Measurements from ENCODE around the gene SVEP1.
"Not testable (repeated sequence)": the region's sequence is repeated elsewhere in the genome, so short reads cannot be mapped to it uniquely, and the experiment has no call there.

Gene SVEP1

GRCh38 chr9:110579034-110579861 is at the start of gene SVEP1:
Gene SVEP1 (minus strand): TSS chr9:110579741. CDS start chr9:110579543, 198 bp downstream.
- no peak for DNase-seq (ENCODE audit: low spot score)

GRCh38 chr9:110626101-110626829 is 46.7 kb upstream of the SVEP1 start:
- DNase-seq (ENCODE audit: low spot score) = peak; percentile 12

GRCh38 chr9:110623462-110624025 is 44.0 kb upstream of the SVEP1 start:
- peak; percentile 70 for DNase-seq (ENCODE audit: low spot score)

GRCh38 chr9:110622368-110622767 is 42.8 kb upstream of the SVEP1 start:
- DNase-seq (ENCODE audit: low spot score) = no peak

GRCh38 chr9:110620726-110621125 is 41.2 kb upstream of the SVEP1 start:
- DNase-seq (ENCODE audit: low spot score) = no peak

- no peak for DNase-seq (ENCODE audit: low spot score)
Observed at GRCh38 chr9:110619831-110620230, 40.3 kb upstream of the SVEP1 start.

GRCh38 chr9:110615498-110615897 is 36.0 kb upstream of the SVEP1 start:
- no peak for DNase-seq (ENCODE audit: low spot score)

GRCh38 chr9:110614576-110614975 is 35.0 kb upstream of the SVEP1 start:
- DNase-seq (ENCODE audit: low spot score) = not testable (repeated sequence)

GRCh38 chr9:110606179-110606790 is 26.7 kb upstream of the SVEP1 start:
- DNase-seq (ENCODE audit: low spot score) = no peak

GRCh38 chr9:110605565-110605964 is 26.0 kb upstream of the SVEP1 start:
- DNase-seq (ENCODE audit: low spot score) = no peak

GRCh38 chr9:110604171-110604601 is 24.6 kb upstream of the SVEP1 start:
- DNase-seq (ENCODE audit: low spot score) = no peak

- DNase-seq (ENCODE audit: low spot score) = no peak
Observed at GRCh38 chr9:110602281-110602680, 22.7 kb upstream of the SVEP1 start.

GRCh38 chr9:110601098-110601497 is 21.6 kb upstream of the SVEP1 start:
- DNase-seq (ENCODE audit: low spot score) = no peak

- no peak for DNase-seq (ENCODE audit: low spot score)
Observed at GRCh38 chr9:110599468-110599867, 19.9 kb upstream of the SVEP1 start.

GRCh38 chr9:110592044-110592830 is 12.7 kb upstream of the SVEP1 start:
- DNase-seq (ENCODE audit: low spot score) = no peak

- no peak for DNase-seq (ENCODE audit: low spot score)
Observed at GRCh38 chr9:110591526-110591925, 12.0 kb upstream of the SVEP1 start.

GRCh38 chr9:110590816-110591215 is 11.3 kb upstream of the SVEP1 start:
- no peak for DNase-seq (ENCODE audit: low spot score)

GRCh38 chr9:110588296-110588695 is 8.8 kb upstream of the SVEP1 start:
- DNase-seq (ENCODE audit: low spot score) = no peak

- peak; percentile 13 for DNase-seq (ENCODE audit: low spot score)
Observed at GRCh38 chr9:110583237-110583636, 3.7 kb upstream of the SVEP1 start.

- DNase-seq (ENCODE audit: low spot score) = no peak
Observed at GRCh38 chr9:110582156-110582555, 2.6 kb upstream of the SVEP1 start.

- DNase-seq (ENCODE audit: low spot score) = no peak
Observed at GRCh38 chr9:110580850-110581249, 1.3 kb upstream of the SVEP1 start.

GRCh38 chr9:110579862-110580219 is 300 bp upstream of the SVEP1 start:
- DNase-seq (ENCODE audit: low spot score) = no peak
